ENCODE results near the gene ELL. TPM values are rescaled to one million over a fixed set of nuclear protein-coding genes. Genes with fewer than 3 reads are reported as not detected.

ELL gene
- total RNA-seq, 1 experiment from 2014 or later: 17.3 TPM

DNA sequence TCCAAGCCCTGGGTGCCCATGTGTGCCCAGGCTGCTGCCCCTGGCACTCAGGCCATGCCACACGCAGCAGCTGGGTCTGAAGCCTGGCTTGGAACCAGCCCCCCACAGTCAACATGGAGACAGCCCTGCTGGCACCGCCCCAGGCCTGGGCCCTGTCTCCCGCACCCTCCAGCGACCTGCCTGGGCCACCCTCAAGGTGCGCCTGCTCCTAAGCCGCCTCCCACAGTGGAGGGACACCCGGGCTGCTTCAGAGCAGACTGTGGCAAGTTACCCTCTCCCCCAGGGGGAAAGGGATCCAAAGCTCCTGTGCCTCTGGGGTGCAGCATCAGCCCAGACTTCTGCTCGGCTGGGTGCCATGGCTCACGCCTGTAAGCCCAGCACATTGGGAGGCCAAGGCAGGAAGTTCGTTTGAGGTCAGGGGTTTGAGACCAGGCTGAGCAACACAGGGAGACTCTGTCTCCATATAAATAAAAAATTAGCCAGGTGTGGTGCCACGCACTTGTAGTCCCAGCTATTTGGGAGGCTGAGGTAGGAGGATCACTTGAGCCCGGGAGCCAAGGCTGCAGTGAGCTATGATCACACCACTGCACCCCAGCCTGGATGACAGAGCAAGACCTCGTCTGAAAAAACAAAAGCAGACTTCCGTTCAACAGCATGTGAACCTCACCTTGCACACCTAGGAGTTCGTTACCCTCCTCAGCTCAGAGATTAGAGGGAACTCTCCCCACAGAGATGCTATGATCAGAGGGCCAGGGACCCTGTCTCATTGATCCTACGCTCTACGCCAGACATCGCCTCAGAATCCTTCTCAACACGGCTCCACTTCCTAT is 15.6 kb downstream of the ELL start (continued):
- TF ChIP-seq ZNF317 (CRISPR knock-in tag; IDR thresholded peaks at IDR 0.05; ENCODE audit: borderline replicate concordance, low read depth) (no peak), SMAD4 (CRISPR knock-in tag; IDR thresholded peaks at IDR 0.05) (no peak), CREB1 (CRISPR knock-in tag; IDR thresholded peaks at IDR 0.05) (no peak), KAT7 (CRISPR knock-in tag; IDR thresholded peaks at IDR 0.05; ENCODE audit: borderline replicate concordance) (no peak), TEAD1 (CRISPR knock-in tag; IDR thresholded peaks at IDR 0.05) (no peak), ZBTB21 (CRISPR knock-in tag; IDR thresholded peaks at IDR 0.05; ENCODE audit: borderline replicate concordance) (no peak), AR (CRISPR knock-in tag; IDR thresholded peaks at IDR 0.05) (no peak)
- TF ChIP-seq, protein P1, sequence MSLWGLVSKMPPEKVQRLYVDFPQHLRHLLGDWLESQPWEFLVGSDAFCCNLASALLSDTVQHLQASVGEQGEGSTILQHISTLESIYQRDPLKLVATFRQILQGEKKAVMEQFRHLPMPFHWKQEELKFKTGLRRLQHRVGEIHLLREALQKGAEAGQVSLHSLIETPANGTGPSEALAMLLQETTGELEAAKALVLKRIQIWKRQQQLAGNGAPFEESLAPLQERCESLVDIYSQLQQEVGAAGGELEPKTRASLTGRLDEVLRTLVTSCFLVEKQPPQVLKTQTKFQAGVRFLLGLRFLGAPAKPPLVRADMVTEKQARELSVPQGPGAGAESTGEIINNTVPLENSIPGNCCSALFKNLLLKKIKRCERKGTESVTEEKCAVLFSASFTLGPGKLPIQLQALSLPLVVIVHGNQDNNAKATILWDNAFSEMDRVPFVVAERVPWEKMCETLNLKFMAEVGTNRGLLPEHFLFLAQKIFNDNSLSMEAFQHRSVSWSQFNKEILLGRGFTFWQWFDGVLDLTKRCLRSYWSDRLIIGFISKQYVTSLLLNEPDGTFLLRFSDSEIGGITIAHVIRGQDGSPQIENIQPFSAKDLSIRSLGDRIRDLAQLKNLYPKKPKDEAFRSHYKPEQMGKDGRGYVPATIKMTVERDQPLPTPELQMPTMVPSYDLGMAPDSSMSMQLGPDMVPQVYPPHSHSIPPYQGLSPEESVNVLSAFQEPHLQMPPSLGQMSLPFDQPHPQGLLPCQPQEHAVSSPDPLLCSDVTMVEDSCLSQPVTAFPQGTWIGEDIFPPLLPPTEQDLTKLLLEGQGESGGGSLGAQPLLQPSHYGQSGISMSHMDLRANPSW (CRISPR knock-in tag; conservative IDR thresholded peaks at IDR 0.05; ENCODE audit: low read depth): no peak
- TF ChIP-seq, protein P2, sequence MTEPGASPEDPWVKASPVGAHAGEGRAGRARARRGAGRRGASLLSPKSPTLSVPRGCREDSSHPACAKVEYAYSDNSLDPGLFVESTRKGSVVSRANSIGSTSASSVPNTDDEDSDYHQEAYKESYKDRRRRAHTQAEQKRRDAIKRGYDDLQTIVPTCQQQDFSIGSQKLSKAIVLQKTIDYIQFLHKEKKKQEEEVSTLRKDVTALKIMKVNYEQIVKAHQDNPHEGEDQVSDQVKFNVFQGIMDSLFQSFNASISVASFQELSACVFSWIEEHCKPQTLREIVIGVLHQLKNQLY (CRISPR knock-in tag; IDR thresholded peaks at IDR 0.05): no peak

- POLR2A ChIA-PET: no interaction called here
- Mint-ChIP-seq H3K4me3 (no peak overlapping the region), H3K9me3 (no peaks in the 10 kb centered on the region), H3K4me1 (peaks cover 13% of the 10 kb centered on the region), H3K27ac (peak overlapping the region; percentile 62), H3K27me3 (ENCODE audit: low read depth) (no peaks in the 10 kb centered on the region), H3K36me3 (no peaks in the 10 kb centered on the region)
- TF ChIP-seq FOXK1 (CRISPR knock-in tag; IDR thresholded peaks at IDR 0.05): no peak
- TF ChIP-seq NR1H2 (CRISPR knock-in tag; IDR thresholded peaks at IDR 0.05): no peak
- no peak for TF ChIP-seq ZNF121 (CRISPR knock-in tag; IDR thresholded peaks at IDR 0.05)
- no peak for TF ChIP-seq NR2C2 (CRISPR knock-in tag; IDR thresholded peaks at IDR 0.05)
- TF ChIP-seq ZNF671 (CRISPR knock-in tag; IDR thresholded peaks at IDR 0.05): no peak
- no peak for TF ChIP-seq ATF3 (CRISPR knock-in tag; conservative IDR thresholded peaks at IDR 0.05)
- no peak for TF ChIP-seq USF2 (CRISPR knock-in tag; IDR thresholded peaks at IDR 0.05)
- no peak for TF ChIP-seq RORB (CRISPR knock-in tag; IDR thresholded peaks at IDR 0.05)
- no peak for TF ChIP-seq ZNF425 (CRISPR knock-in tag; conservative IDR thresholded peaks at IDR 0.05)
- TF ChIP-seq ETV6 (CRISPR knock-in tag; IDR thresholded peaks at IDR 0.05): no peak
- TF ChIP-seq ZNF281 (CRISPR knock-in tag; IDR thresholded peaks at IDR 0.05): no peak
- CTCF ChIA-PET: interaction anchor here (1.0 to 2.5 kb wide), 6 partner anchors 15 to 86 kb away, joined by 3 to 12 read pairs (median 4); no protein-coding TSS in a partner anchor
- DNase-seq (ENCODE audit: low spot score) (no peak), ATAC-seq (no peak)
Measured at GRCh38 chr19:18504886-18505610, 16.8 kb downstream of the ELL start.
